Loucy (cell line): ENCODE data around the gene RPTOR.

ENCODE experiments used
- EZH2phosphoT487 ChIP-seq: fragments of 200-600 bp; IDR thresholded peaks from 2 replicates; pipeline ENCODE4 v1.6.1; 2018; ENCODE audit warnings: antibody characterized with exemption, mild to moderate bottlenecking, moderate library complexity, borderline replicate concordance
- TF ChIP-seq, protein P1 (sequence below): fragments of 200-600 bp; sonication (generic); conservative IDR thresholded peaks from 2 replicates; pipeline ENCODE4 v1.5.1; 2014; ENCODE audit warnings: mild to moderate bottlenecking, antibody characterized with exemption, low read length

DNA sequence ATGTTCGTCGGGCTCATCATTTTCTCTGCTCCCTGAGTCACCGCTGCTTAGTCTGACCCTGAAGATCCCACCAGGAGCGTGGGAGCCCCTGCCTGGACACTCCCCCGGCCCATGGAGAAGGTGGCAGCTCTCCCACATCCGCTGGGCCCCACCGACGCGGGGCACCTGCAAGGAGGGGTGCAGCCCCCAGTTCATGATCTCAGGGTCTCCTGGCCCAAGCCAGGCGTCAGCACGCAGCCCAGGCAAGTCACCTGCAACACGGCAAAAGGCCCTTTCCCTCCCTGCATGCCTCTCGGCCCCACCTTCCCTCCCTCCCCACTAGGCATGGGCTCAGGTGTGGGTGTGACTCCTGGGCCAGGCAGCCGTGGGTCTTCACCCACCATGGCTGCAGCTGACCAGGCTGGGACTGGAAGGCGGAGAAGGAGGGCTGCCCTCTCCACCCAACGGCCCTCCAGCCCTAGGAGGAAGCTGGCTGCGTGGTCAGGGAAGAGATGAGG lies 437.3 kb downstream of the RPTOR start:
- TF ChIP-seq, protein P1, sequence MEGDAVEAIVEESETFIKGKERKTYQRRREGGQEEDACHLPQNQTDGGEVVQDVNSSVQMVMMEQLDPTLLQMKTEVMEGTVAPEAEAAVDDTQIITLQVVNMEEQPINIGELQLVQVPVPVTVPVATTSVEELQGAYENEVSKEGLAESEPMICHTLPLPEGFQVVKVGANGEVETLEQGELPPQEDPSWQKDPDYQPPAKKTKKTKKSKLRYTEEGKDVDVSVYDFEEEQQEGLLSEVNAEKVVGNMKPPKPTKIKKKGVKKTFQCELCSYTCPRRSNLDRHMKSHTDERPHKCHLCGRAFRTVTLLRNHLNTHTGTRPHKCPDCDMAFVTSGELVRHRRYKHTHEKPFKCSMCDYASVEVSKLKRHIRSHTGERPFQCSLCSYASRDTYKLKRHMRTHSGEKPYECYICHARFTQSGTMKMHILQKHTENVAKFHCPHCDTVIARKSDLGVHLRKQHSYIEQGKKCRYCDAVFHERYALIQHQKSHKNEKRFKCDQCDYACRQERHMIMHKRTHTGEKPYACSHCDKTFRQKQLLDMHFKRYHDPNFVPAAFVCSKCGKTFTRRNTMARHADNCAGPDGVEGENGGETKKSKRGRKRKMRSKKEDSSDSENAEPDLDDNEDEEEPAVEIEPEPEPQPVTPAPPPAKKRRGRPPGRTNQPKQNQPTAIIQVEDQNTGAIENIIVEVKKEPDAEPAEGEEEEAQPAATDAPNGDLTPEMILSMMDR, result no peak
- TF ChIP-seq EZH2phosphoT487, result no peak
